ENCODE data around the gene EDAR. TPM values are rescaled to one million over a fixed set of nuclear protein-coding genes. Genes with fewer than 3 reads are reported as not detected.

EDAR gene
- total and polyA plus RNA-seq, 8 donors, result 0.47 to 8.1 (median 5.9) TPM; not detected in 1

DNA sequence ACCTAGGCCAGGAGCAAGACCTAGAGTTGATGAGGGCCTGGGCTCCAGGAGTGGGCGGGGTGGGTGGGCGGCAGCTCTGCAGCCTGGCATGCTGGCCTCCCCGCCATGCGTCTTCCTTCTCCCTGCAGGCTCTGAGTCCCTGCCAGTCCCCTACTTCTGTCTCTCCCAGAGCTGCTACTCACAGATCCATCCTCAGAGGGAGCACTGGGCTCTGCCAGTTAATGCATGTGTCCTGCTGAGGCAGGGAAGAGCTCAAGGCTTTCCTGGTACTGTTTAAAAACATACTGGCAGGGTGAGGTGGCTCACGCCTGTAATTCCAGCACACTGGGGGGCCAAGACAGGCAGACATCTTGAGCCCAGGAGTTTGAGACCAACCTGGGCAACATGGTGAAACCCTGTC is 38.7 kb upstream of the EDAR start:
- Histone ChIP-seq H3K4me1 (peaks cover 0 to 19% of the 10 kb centered on the region in 2 donors), H3K27me3 (no peaks in the 10 kb centered on the region), H3K36me3 (no peaks in the 10 kb centered on the region), H3K4me3 (no peak overlapping the region), H3K9me3 (no peaks in the 10 kb centered on the region), H3K27ac (no peak overlapping the region)
- intact Hi-C loops (cut with DNase I), result no loop called here
- ATAC-seq (no peak), DNase-seq (no peak)
- no peak for TF ChIP-seq CTCF (IDR thresholded peaks at IDR 0.05)

- intact Hi-C loops (cut with DNase I), result no loop called here
- Histone ChIP-seq H3K27ac (no peak overlapping the region), H3K4me3 (no peak overlapping the region), H3K9me3 (no peaks in the 10 kb centered on the region), H3K36me3 (no peaks in the 10 kb centered on the region), H3K4me1 (no peaks in the 10 kb centered on the region), H3K27me3 (no peaks in the 10 kb centered on the region)
- ATAC-seq (no peak), DNase-seq (no peak)
- no peak for TF ChIP-seq CTCF (IDR thresholded peaks at IDR 0.05)
These were observed 35.5 kb upstream of the EDAR start for GRCh38 chr2:109024477-109024876.

DNA sequence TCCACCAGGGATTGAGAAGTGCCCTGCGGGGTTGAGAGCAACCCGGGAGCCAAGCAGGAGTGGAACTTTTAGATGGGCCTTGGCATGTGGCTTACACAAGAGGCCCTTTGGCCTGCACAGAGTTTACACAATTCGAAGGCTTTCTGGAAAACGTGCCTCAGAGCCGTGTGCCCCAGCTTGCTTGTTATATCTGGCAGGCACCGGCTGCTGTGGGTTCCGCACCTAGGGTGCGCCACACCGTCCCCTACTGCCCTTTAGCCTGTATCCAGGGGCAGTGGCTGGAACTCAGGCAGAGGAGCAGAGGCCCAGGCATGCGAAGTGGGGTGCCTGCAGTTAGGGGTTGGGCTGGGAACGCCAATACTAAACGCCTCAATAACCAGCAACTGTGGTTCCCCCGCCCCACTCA is 32.9 kb upstream of the EDAR start:
- H3K27ac ChIP-seq, result no peak overlapping the region
- intact Hi-C loops (cut with DNase I), result no loop called here
- no peaks in the 10 kb centered on the region for H3K9me3 ChIP-seq
- H3K27me3 ChIP-seq, result no peaks in the 10 kb centered on the region
- DNase-seq (no peak), ATAC-seq (no peak)
- TF ChIP-seq CTCF (IDR thresholded peaks at IDR 0.05), result no peak
- no peaks in the 10 kb centered on the region for H3K4me1 ChIP-seq
- no peak overlapping the region for H3K4me3 ChIP-seq
- no peaks in the 10 kb centered on the region for H3K36me3 ChIP-seq

DNA sequence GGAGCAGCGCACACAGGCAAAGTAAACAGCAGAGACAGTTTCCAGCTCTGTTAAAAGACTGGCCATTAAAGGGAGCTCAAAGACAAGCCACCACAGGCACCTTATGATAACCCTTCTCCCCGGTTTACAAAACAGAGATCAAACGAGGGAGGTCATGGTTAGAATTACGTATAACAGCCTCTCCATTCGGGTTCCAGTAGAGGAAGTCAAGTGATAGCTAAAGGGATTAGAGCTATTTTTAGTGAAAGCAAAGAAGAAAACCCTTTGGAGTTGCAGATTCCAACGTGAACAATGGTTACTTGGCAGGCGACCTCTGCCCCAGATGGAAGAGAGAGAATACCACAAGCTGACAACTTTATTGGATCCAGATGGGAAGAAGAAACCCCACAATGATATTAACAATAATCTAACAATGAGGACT is 31.2 kb upstream of the EDAR start:
- DNase-seq (no peak), ATAC-seq (no peak)
- Histone ChIP-seq H3K36me3 (no peaks in the 10 kb centered on the region), H3K9me3 (no peaks in the 10 kb centered on the region), H3K27ac (no peak overlapping the region), H3K27me3 (no peaks in the 10 kb centered on the region), H3K4me1 (no peaks in the 10 kb centered on the region), H3K4me3 (no peak overlapping the region)
- TF ChIP-seq CTCF (IDR thresholded peaks at IDR 0.05), result no peak
- intact Hi-C loops (cut with DNase I), result no loop called here

- ATAC-seq, result no peak
- intact Hi-C loops (cut with DNase I), result no loop called here
- no peak for TF ChIP-seq CTCF (IDR thresholded peaks at IDR 0.05)
- H3K27ac ChIP-seq, result no peak overlapping the region
- DNase-seq, result no peak
- no peaks in the 10 kb centered on the region for H3K36me3 ChIP-seq
- no peak overlapping the region for H3K4me3 ChIP-seq
- no peaks in the 10 kb centered on the region for H3K4me1 ChIP-seq
- no peaks in the 10 kb centered on the region for H3K27me3 ChIP-seq
- no peaks in the 10 kb centered on the region for H3K9me3 ChIP-seq
These were observed 29.4 kb upstream of the EDAR start for GRCh38 chr2:109018452-109018851.

Measured in left lung (tissue), 10 donors.